GM19463 (cell line): Measurements from ENCODE around the gene NR1D1.

Source experiments
- ATAC-seq: cut with Tn5 transposase; IDR thresholded peaks from one replicate; pipeline ENCODE4 v1.9.1; 2021; ENCODE audit warnings: mild to moderate bottlenecking, moderate library complexity; ENCODE audit not compliant: unreplicated experiment

The NR1D1 gene

GRCh38 chr17:40076591-40076990 lies 23.8 kb downstream of the NR1D1 start:
- no peak for ATAC-seq

- ATAC-seq, result no peak
Measured at GRCh38 chr17:40075942-40076498, 24.4 kb downstream of the NR1D1 start.

GRCh38 chr17:40075201-40075941 lies 25.0 kb downstream of the NR1D1 start:
- ATAC-seq, result no peak

GRCh38 chr17:40074871-40075200 lies 25.6 kb downstream of the NR1D1 start:
- no peak for ATAC-seq

- ATAC-seq, result no peak
Measured at GRCh38 chr17:40074175-40074512, 26.2 kb downstream of the NR1D1 start.

GRCh38 chr17:40073454-40074174 lies 26.8 kb downstream of the NR1D1 start:
- no peak for ATAC-seq

GRCh38 chr17:40072735-40073346 lies 27.5 kb downstream of the NR1D1 start:
- ATAC-seq, result no peak

GRCh38 chr17:40072040-40072734 lies 28.2 kb downstream of the NR1D1 start:
- no peak for ATAC-seq

GRCh38 chr17:40071313-40072039 lies 28.9 kb downstream of the NR1D1 start:
- ATAC-seq, result no peak

GRCh38 chr17:40070709-40071312 lies 29.6 kb downstream of the NR1D1 start:
- ATAC-seq, result no peak

- ATAC-seq, result no peak
Measured at GRCh38 chr17:40069751-40070708, 30.4 kb downstream of the NR1D1 start.

- ATAC-seq, result no peak
Measured at GRCh38 chr17:40068917-40069750, 31.3 kb downstream of the NR1D1 start.

- no peak for ATAC-seq
Measured at GRCh38 chr17:40068584-40068916, 31.8 kb downstream of the NR1D1 start.

- no peak for ATAC-seq
Measured at GRCh38 chr17:40068129-40068581, 32.2 kb downstream of the NR1D1 start.

GRCh38 chr17:40067710-40068109 lies 32.7 kb downstream of the NR1D1 start:
- ATAC-seq, result no peak

- no peak for ATAC-seq
Measured at GRCh38 chr17:40065769-40066510, 34.4 kb downstream of the NR1D1 start.

- no peak for ATAC-seq
Measured at GRCh38 chr17:40064971-40065768, 35.2 kb downstream of the NR1D1 start.
